ENCODE data around the gene GATA2.

The GATA2 gene

DNA sequence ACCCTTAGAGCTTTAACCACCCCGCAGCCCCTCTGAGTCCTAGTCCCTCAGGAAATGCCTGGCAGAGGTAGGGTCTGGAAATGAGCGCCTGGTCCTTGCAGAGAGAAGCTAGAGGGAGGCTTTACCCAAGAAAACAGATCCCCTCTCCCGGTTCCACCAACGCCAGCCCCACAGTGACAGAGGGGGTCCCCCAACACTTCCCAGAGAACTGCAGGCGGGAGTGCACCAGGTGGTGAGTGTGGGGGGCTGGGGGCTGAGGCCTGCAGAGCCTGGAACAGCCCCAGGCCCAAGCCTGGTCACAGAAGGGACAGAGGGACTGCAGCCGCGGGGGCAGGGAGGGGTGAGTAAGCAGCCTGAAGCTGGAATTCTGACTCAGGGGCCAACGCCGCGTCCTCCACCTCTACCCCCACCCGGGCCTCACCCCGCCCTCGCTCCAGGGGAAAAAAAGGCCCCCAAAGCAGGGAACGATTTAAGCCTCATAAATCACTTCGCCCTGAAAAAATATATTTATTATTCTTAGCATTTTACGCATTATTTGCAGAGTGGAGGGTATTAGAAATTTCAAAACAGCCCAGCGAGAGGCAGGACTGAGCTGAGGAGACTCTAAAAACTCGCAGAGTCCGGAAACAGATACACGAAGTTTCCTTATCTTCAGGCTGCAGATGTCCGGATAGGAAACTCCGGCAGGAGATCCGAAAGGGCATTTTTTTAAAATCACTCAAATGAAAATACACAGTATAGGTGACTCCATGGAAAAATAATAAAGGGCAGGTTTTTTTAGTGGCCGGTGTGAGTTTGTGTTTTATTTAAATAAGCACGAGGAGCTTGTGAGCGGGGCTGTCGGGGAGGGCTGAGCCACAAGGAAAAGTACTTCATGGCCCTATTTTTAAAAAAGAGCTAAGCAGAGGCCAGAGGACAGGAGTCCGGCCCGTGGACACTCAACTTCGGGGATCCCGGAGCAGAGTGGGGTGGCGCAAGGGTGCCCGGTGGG is 10.0 kb downstream of the GATA2 start:
- no peak overlapping the region for H2AFZ ChIP-seq (ENCODE audit: low read length)
- H3K9ac ChIP-seq (ENCODE audit: low read depth, low read length, poor library complexity, severe bottlenecking), result peak overlapping the region; percentile 98

DNA sequence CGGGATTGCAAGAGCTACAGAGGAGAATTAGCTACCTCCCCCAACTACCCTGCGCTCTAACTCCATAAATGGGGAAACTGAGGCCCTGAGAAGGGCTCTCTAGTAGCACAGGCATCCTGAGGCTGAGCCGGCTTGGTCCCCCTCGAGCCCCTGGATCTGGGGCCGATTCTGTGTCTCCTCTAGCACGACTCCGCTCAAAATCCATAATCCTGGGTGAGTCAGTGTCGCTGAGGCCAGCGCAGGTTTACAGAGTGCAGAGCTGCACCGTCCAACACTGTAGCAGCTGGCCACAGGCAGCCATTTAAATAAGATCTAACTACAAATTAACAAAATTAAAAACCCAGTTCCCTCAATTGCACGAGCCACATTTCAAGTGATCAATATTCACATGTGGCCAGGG is 10.8 kb downstream of the GATA2 start:
- H3K4me1 ChIP-seq (ENCODE audit: insufficient read depth, low read length, poor library complexity, severe bottlenecking), result peaks cover 51% of the 10 kb centered on the region
- H3K9me2 ChIP-seq (replicated peaks; ENCODE audit: low read depth, low read length), result no peaks in the 10 kb centered on the region
- TF ChIP-seq, protein P1, sequence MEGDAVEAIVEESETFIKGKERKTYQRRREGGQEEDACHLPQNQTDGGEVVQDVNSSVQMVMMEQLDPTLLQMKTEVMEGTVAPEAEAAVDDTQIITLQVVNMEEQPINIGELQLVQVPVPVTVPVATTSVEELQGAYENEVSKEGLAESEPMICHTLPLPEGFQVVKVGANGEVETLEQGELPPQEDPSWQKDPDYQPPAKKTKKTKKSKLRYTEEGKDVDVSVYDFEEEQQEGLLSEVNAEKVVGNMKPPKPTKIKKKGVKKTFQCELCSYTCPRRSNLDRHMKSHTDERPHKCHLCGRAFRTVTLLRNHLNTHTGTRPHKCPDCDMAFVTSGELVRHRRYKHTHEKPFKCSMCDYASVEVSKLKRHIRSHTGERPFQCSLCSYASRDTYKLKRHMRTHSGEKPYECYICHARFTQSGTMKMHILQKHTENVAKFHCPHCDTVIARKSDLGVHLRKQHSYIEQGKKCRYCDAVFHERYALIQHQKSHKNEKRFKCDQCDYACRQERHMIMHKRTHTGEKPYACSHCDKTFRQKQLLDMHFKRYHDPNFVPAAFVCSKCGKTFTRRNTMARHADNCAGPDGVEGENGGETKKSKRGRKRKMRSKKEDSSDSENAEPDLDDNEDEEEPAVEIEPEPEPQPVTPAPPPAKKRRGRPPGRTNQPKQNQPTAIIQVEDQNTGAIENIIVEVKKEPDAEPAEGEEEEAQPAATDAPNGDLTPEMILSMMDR (conservative IDR thresholded peaks at IDR 0.05; ENCODE audit: low read length), result no peak
- no peak for TF ChIP-seq EZH2phosphoT487 (IDR thresholded peaks at IDR 0.05; ENCODE audit: borderline replicate concordance)
- H3K9ac ChIP-seq (ENCODE audit: low read depth, low read length, poor library complexity, severe bottlenecking), result peak overlapping the region; percentile 98
- H4K20me1 ChIP-seq (ENCODE audit: insufficient read depth, low read length, poor library complexity, severe bottlenecking), result no peaks in the 10 kb centered on the region
- peaks cover 15% of the 10 kb centered on the region for H3F3A ChIP-seq (ENCODE audit: low read depth)
- no peak overlapping the region for H2AFZ ChIP-seq (ENCODE audit: low read length)
- H3K79me2 ChIP-seq (ENCODE audit: insufficient read depth, low read length), result peaks cover 61% of the 10 kb centered on the region
- no peaks in the 10 kb centered on the region for H3K27me3 ChIP-seq (ENCODE audit: insufficient read depth, low read length, poor library complexity, severe bottlenecking)
- H3K4me2 ChIP-seq (ENCODE audit: low read depth, low read length, poor library complexity, severe bottlenecking), result peak overlapping the region; percentile 94
- H3K9me3 ChIP-seq (ENCODE audit: insufficient read depth, low read depth, low read length), result no peaks in the 10 kb centered on the region
- H3K36me3 ChIP-seq (ENCODE audit: insufficient read depth, low read length), result peaks cover 8% of the 10 kb centered on the region; the same call in 1 of the 2 replicates
- peak overlapping the region; percentile 85 for H3K4me3 ChIP-seq (ENCODE audit: low read length, poor library complexity, severe bottlenecking)

More for the DNA sequence above, 10.0 kb downstream of the GATA2 start:
- no peaks in the 10 kb centered on the region for H3K9me3 ChIP-seq (ENCODE audit: insufficient read depth, low read depth, low read length)
- H3K4me3 ChIP-seq (ENCODE audit: low read length, poor library complexity, severe bottlenecking), result peak overlapping the region; percentile 85
- H3K36me3 ChIP-seq (ENCODE audit: insufficient read depth, low read length), result peaks cover 8% of the 10 kb centered on the region; the same call in 1 of the 2 replicates
- peaks cover 51% of the 10 kb centered on the region for H3K4me1 ChIP-seq (ENCODE audit: insufficient read depth, low read length, poor library complexity, severe bottlenecking)
- TF ChIP-seq, protein P1 (conservative IDR thresholded peaks at IDR 0.05; ENCODE audit: low read length), result peak; percentile 50
- no peak for TF ChIP-seq EZH2phosphoT487 (IDR thresholded peaks at IDR 0.05; ENCODE audit: borderline replicate concordance)
- H3F3A ChIP-seq (ENCODE audit: low read depth), result peaks cover 15% of the 10 kb centered on the region
- H4K20me1 ChIP-seq (ENCODE audit: insufficient read depth, low read length, poor library complexity, severe bottlenecking), result no peaks in the 10 kb centered on the region
- peak overlapping the region; percentile 94 for H3K4me2 ChIP-seq (ENCODE audit: low read depth, low read length, poor library complexity, severe bottlenecking)
- peaks cover 68% of the 10 kb centered on the region for H3K79me2 ChIP-seq (ENCODE audit: insufficient read depth, low read length)
- no peaks in the 10 kb centered on the region for H3K9me2 ChIP-seq (replicated peaks; ENCODE audit: low read depth, low read length)
- no peaks in the 10 kb centered on the region for H3K27me3 ChIP-seq (ENCODE audit: insufficient read depth, low read length, poor library complexity, severe bottlenecking)

DNA sequence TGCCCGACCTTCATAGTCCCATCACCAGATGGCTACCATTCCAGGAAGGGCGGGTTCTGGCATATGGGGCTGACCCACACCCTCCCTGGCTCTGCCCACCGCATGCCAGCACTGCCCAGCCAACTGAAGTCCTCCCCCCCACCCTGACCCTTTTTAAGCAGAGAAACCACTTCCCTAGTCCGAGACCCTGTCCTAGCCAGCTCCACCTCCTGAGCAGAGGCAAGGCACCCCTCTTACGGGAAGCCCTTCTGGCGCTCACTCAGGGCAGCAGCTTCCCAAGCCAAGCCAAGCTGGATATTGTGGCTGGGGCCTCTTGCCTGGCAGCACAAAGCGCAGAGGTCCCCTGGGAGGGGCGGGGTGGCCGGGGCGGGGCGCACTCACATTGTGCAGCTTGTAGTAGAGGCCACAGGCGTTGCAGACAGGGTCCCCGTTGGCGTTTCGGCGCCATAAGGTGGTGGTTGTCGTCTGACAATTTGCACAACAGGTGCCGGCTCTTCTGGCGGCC is 11.5 kb downstream of the GATA2 start:
- Histone ChIP-seq H3K9ac (ENCODE audit: low read depth, low read length, poor library complexity, severe bottlenecking) (peak overlapping the region; percentile 98), H4K20me1 (ENCODE audit: insufficient read depth, low read length, poor library complexity, severe bottlenecking) (no peaks in the 10 kb centered on the region), H3K36me3 (ENCODE audit: insufficient read depth, low read length) (peaks cover 8% of the 10 kb centered on the region; the same call in 1 of the 2 replicates), H3K9me2 (replicated peaks; ENCODE audit: low read depth, low read length) (no peaks in the 10 kb centered on the region), H3K4me2 (ENCODE audit: low read depth, low read length, poor library complexity, severe bottlenecking) (peak overlapping the region; percentile 94), H3K4me3 (ENCODE audit: low read length, poor library complexity, severe bottlenecking) (peak overlapping the region; percentile 85), H3K27me3 (ENCODE audit: insufficient read depth, low read length, poor library complexity, severe bottlenecking) (no peaks in the 10 kb centered on the region), H3K4me1 (ENCODE audit: insufficient read depth, low read length, poor library complexity, severe bottlenecking) (peaks cover 51% of the 10 kb centered on the region), H2AFZ (ENCODE audit: low read length) (no peak overlapping the region), H3K79me2 (ENCODE audit: insufficient read depth, low read length) (peaks cover 54% of the 10 kb centered on the region), H3F3A (ENCODE audit: low read depth) (peaks cover 15% of the 10 kb centered on the region), H3K9me3 (ENCODE audit: insufficient read depth, low read depth, low read length) (no peaks in the 10 kb centered on the region)
- TF ChIP-seq, protein P1 (conservative IDR thresholded peaks at IDR 0.05; ENCODE audit: low read length), result no peak
- no peak for TF ChIP-seq EZH2phosphoT487 (IDR thresholded peaks at IDR 0.05; ENCODE audit: borderline replicate concordance)

All from Loucy (cell line).